ENCODE results near the gene EPSTI1.
"Not testable (repeated sequence)": the region's sequence is repeated elsewhere in the genome, so short reads cannot be mapped to it uniquely, and the experiment has no call there.

EPSTI1 gene

GRCh38 chr13:42894765-42895243, 97.2 kb downstream of the EPSTI1 start:
- no peak for DNase-seq (ENCODE audit: low spot score)

DNA sequence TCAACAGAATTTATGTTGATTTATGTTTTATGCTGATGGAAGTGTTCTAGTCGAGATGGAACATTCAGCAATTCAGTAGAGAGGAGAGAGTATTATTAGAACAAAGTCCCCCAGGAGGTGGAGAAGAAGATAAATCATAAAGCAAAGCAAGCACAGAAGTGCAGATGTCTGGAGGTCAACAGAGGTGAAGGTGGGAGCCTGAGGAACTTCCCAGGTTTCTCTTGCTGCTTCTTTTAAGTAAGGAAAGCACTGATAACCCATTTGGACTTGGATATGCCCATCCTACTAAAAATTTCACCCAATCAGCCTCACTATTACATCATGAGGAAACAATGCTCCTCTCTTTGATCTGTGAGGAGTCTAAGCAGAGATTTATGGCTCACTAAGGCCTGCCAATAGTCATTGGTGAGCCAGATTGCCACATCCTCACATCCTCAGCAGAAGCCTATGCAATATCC, 98.8 kb downstream of the EPSTI1 start:
- no peak for DNase-seq (ENCODE audit: low spot score)

GRCh38 chr13:42892760-42893159, 99.3 kb downstream of the EPSTI1 start:
- no peak for DNase-seq (ENCODE audit: low spot score)

DNA sequence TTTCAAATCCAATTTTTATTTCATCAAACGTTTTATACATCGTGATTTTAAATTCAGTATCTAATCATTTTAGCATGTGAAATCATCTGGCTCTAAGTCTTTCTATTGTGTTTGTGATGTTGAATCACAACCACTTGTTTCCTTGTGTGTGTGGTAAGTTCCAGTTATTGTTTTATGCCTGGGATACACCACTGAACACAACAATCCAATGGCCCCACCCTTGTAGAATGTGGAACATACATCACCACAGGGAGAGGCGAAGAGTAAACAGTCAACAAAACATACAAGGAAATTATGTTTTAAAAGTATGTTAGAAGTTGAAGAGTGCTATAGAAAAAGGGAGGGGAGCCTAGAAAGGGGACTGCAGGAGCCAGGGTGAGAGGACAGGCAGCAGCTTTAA, 100.5 kb downstream of the EPSTI1 start:
- no peak for DNase-seq (ENCODE audit: low spot score)

- no peak for DNase-seq (ENCODE audit: low spot score)
These were observed 106.7 kb downstream of the EPSTI1 start for GRCh38 chr13:42885325-42885724.

- DNase-seq (ENCODE audit: low spot score) = no peak
These were observed 108.1 kb downstream of the EPSTI1 start for GRCh38 chr13:42883771-42884467.

GRCh38 chr13:42883142-42883541, 108.9 kb downstream of the EPSTI1 start:
- no peak for DNase-seq (ENCODE audit: low spot score)

GRCh38 chr13:42880056-42880605, 111.9 kb downstream of the EPSTI1 start:
- no peak for DNase-seq (ENCODE audit: low spot score)

- DNase-seq (ENCODE audit: low spot score) = no peak
These were observed 113.3 kb downstream of the EPSTI1 start for GRCh38 chr13:42878721-42879120.

DNA sequence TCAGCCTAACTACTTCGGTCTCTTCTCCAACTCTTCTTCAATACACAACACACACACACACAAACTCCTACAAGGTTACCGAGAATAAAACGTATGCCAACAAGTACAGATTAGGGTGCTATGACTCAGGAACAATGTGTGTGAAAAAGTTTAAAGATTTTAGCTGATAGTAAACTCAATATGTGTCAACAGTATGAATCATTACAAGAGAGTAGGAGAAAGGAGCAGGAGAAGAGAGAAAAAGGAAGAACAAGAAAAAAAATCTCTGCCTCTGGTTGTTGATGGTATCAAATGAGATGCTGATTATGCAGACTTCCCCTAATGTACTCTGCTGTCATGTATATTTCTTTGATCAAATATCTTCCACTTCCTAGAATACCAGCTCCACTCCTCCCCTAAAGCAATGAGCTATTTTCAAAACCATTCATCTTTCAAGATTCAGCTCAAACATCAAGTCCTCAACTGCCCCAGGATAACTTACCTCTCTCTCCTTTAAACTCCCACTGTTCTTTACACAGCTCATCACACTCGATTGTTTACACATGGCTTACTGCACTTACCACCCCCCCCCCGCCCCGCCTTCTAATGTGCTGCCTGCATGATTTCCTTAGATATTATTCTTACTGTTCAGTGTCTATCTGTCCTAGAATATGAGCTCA, 115.0 kb downstream of the EPSTI1 start:
- no peak for DNase-seq (ENCODE audit: low spot score)

GRCh38 chr13:42876270-42876714, 115.7 kb downstream of the EPSTI1 start:
- no peak for DNase-seq (ENCODE audit: low spot score)

DNA sequence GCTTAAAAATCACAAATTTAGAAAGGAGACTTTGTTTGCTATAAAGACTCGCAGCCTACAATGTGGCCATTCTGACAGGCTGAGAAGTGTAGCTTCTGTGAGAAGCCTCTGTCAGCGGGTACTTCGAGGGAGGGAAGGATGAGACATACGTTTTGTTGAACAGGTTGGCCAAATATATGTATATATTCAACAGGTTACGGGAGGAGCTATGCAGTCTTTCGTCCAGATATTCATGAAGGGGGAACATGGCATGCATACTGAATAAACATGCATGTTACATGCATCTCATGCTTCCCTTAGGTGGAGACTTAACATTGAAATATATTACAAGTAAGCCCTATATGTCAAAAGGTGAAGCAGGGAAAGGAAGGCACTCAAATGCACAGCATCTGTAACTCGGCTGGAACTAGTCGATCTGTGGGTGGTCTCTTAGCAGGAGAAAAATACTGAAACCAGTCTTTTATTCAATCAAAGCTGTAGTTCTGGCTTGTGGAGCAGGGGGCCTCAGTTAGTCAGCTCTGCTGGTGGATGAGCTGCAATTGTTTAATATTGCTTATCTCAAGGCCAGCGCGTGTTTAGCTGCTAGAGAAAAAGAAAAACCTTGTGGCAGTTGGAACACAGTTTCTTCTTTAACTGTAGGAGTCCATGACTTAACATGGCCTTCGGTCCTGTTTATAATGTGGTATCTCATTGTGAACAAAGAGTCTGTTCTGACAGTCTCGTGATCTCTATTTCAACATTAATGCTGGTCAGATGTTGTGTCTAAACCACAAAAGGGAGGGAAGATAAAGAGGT, 116.4 kb downstream of the EPSTI1 start:
- DNase-seq (ENCODE audit: low spot score) = no peak

DNA sequence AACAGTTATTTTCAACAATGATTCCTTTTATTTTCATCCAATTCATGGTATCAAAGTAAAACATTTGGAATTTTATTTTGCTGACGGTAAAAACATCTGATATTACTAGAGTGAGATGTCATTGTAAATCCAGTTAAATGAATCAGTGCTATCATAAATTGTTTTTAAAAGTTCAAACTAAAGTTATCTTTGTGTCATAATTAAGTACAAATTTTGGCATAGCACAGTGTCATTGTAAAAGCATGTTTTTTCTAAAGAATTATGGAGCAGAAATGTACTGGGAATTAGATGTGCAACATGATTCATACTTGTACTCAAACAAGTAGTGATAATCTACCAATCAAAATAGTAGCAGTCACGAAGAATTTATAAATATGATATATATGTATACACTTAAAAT, 117.8 kb downstream of the EPSTI1 start:
- no peak for DNase-seq (ENCODE audit: low spot score)

DNA sequence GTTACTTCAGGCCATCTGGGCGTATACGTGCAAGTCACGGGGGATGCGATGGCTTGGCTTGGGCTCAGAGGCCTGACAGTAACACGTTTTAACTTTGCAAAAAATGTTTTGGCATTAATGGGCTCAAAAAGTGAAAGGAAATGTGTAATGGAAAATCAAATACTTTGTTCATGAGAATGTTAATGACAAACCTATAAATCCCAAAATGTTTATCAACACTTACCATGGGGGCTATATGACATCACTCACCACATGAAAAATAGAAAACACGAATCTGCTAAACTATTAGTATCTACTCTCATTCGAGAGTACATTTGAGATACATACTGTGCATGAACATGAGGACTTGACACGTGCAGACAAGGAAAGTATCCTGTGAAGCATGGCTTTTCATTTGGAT, 119.0 kb downstream of the EPSTI1 start:
- no peak for DNase-seq (ENCODE audit: low spot score)

DNA sequence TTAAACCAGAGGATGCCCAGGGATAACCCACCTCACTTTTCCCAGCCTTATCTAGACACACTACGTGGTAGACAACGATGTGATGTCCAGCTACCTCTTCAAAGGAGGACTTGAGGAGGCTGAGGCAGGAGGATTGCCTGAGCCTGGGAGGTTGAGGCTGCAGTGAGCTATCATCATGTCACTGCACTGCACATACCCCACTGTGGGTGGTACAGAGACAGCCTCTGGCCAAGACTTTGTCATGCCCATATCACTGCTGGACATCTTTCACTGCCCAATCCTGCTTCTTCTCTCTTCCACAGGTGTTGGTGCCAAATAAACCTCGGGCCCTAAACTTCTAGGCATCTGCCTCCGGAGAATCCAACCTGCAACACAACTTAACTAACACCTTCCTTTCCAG, 124.8 kb downstream of the EPSTI1 start:
- DNase-seq (ENCODE audit: low spot score) = no peak

- DNase-seq (ENCODE audit: low spot score) = no peak
These were observed 126.3 kb downstream of the EPSTI1 start for GRCh38 chr13:42865768-42866102.

GRCh38 chr13:42864952-42865767, 126.9 kb downstream of the EPSTI1 start:
- no peak for DNase-seq (ENCODE audit: low spot score)

GRCh38 chr13:42862370-42862769, 129.7 kb downstream of the EPSTI1 start:
- not testable (repeated sequence) for DNase-seq (ENCODE audit: low spot score)

GRCh38 chr13:42860485-42860884, 131.6 kb downstream of the EPSTI1 start:
- DNase-seq (ENCODE audit: low spot score) = no peak

- no peak for DNase-seq (ENCODE audit: low spot score)
These were observed 132.3 kb downstream of the EPSTI1 start for GRCh38 chr13:42859760-42860159.

DNA sequence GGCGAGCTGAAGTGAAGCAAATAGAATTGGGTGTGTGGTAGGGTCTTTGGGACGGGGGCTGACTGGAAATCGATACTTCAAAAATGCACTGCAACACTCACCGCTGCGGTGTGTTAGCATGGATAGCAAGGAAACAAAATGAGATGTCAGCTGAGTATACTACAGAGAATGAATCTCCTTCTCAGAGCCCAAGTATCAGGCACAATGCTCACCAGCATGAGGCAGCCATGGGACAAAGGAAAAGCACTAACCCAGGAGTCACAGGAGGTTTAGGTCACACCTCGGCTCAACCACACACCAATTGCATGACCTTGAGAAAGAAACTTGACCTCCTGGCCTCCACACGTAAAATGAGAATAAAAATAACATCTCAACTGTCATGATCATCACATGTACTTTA, 136.6 kb downstream of the EPSTI1 start:
- no peak for DNase-seq (ENCODE audit: low spot score)

DNA sequence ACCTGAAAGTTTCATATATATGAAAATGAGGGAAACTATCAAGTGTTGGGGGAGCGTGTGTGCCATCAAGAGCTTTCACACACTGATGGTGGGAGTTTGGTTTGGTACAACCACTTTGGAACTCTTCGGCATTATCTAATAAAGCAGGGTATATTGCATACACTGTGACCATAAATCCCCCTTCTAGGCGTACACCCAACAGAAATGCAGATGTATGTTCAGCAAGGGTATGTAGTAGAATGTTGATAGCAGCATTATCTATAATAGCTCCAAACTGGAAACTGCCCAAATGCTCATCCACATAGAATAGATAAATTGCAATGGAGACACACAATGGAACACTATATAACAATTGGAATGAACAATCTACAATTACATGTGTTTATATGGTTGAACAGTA, 139.9 kb downstream of the EPSTI1 start:
- DNase-seq (ENCODE audit: low spot score) = no peak
